Endothelial cell of umbilical vein (primary cell): ENCODE results near the gene ISLR. TPM values are rescaled to one million over a fixed set of nuclear protein-coding genes. Genes with fewer than 3 reads are reported as not detected.

Experiments used
- BruUV-seq: library from RNA; stranded (reverse); fragments of 400-500 nt; replicated peaks from 2 replicates; lab custom pipeline; 2021; lab: Mats Ljungman, UMichigan
- CTCF ChIA-PET: fragments of 300-600, 350-600 bp; sonication (Branson Sonifier 250); formaldehyde crosslinking; loops from one replicate; lab custom pipeline; 2021; ENCODE audit warnings: antibody characterized with exemption, inconsistent platforms; lab: Charles Lee
- POLR2A ChIA-PET: fragments of 300-600, 350-600 bp; sonication (Branson Sonifier 250); formaldehyde crosslinking; loops from one replicate; lab custom pipeline; 2021; ENCODE audit warnings: antibody characterized with exemption, inconsistent platforms; lab: Charles Lee
- DNase-seq: peaks from one replicate; pipeline ENCODE4 v3.0.0-alpha.2; 2011; ENCODE audit warnings: low read depth, low spot score
- FAIRE-seq: peaks from 2 replicates; lab custom pipeline; 2011; peaks lifted over from hg19 to GRCh38; lab: Jason Lieb, UNC
- H2AFZ ChIP-seq: 2 replicates; pipeline ENCODE4 v1.6.0; 2012; ENCODE audit warnings: low read depth, low read length, control low read depth, inconsistent platforms
- H3K27ac ChIP-seq: 2 replicates; pipeline ENCODE4 v1.5.1; 2011; ENCODE audit warnings: low read depth, mild to moderate bottlenecking, control low read depth, low read length, moderate library complexity; ENCODE audit not compliant: insufficient read depth
- H3K27me3 ChIP-seq, 2 experiments: 2 replicates each; pipeline versions ENCODE4 v1.6.0 to v1.6.1; 2011; ENCODE audit warnings: low read length in 2 of 2, mixed read lengths in 1 of 2; ENCODE audit not compliant: control insufficient read depth in 2 of 2, insufficient read depth in 2 of 2
- H3K36me3 ChIP-seq, 2 experiments: 2 replicates in 1 of 2; 3 replicates in 1 of 2; pipeline ENCODE4 v1.5.1; 2011; ENCODE audit warnings: low read length in 2 of 2, mild to moderate bottlenecking in 1 of 2, moderate library complexity in 1 of 2; ENCODE audit not compliant: control insufficient read depth in 2 of 2, insufficient read depth in 2 of 2; ENCODE audit errors: extremely low read depth in 1 of 2
- H3K4me1 ChIP-seq: 3 replicates; pipeline ENCODE4 v1.5.1; 2011; ENCODE audit warnings: mild to moderate bottlenecking, low read length; ENCODE audit not compliant: control insufficient read depth, insufficient read depth; ENCODE audit errors: extremely low read depth
- H3K4me2 ChIP-seq: 2 replicates; pipeline ENCODE4 v1.6.1; 2011; ENCODE audit warnings: low read length, control low read depth, mixed read lengths; ENCODE audit not compliant: insufficient read depth
- H3K4me3 ChIP-seq, 3 experiments: fragments of 200-600 bp in 1 of 3; sonication (generic), shearing (Covaris generic) in 1 of 3; replicated peaks in 1 of 3; 2 replicates each; pipeline ENCODE4 v1.5.1; 2011 to 2016; ENCODE audit warnings: control low read depth in 3 of 3, low read length in 3 of 3, mild to moderate bottlenecking in 2 of 3, inconsistent platforms in 1 of 3, low read depth in 1 of 3, moderate library complexity in 1 of 3; ENCODE audit not compliant: insufficient read depth in 1 of 3
- H3K79me2 ChIP-seq: 2 replicates; pipeline ENCODE4 v1.6.0; 2012; ENCODE audit warnings: low read length, inconsistent platforms; ENCODE audit not compliant: control insufficient read depth, insufficient read depth
- H3K9ac ChIP-seq: replicated peaks from 2 replicates; pipeline ENCODE3; 2011; ENCODE audit warnings: low read length, control low read depth; ENCODE audit not compliant: insufficient read depth; ENCODE audit errors: extremely low read depth
- H3K9me1 ChIP-seq: replicated peaks from 3 replicates; pipeline ENCODE4 v1.6.0; 2011; ENCODE audit warnings: mild to moderate bottlenecking, low read length; ENCODE audit not compliant: control insufficient read depth, insufficient read depth; ENCODE audit errors: extremely low read depth
- H3K9me3 ChIP-seq: replicated peaks from 2 replicates; pipeline ENCODE4 v1.5.1; 2012; ENCODE audit warnings: low read length, inconsistent platforms; ENCODE audit not compliant: control insufficient read depth, insufficient read depth
- H4K20me1 ChIP-seq: replicated peaks from 2 replicates; pipeline ENCODE3; 2011; ENCODE audit warnings: mild to moderate bottlenecking, low read length; ENCODE audit not compliant: control insufficient read depth, insufficient read depth; ENCODE audit errors: extremely low read depth
- CTCF ChIP-seq, 2 donors: IDR thresholded peaks; 1 replicate in 1 of 2; 2 replicates in 1 of 2; pipeline ENCODE4 v1.5.1; 2011; ENCODE audit warnings: low read length in 2 of 2, mild to moderate bottlenecking in 2 of 2, moderate library complexity in 2 of 2, control low read depth in 1 of 2, inconsistent platforms in 1 of 2, low read depth in 1 of 2; ENCODE audit not compliant: insufficient read depth in 1 of 2; ENCODE audit errors: extremely low read depth in 1 of 2
- EZH2 ChIP-seq: IDR thresholded peaks from 2 replicates; pipeline ENCODE4 v1.6.1; 2012; ENCODE audit warnings: borderline replicate concordance, low read depth, mild to moderate bottlenecking, moderate library complexity, low read length, inconsistent platforms; ENCODE audit not compliant: severe bottlenecking
- FOS ChIP-seq: IDR thresholded peaks from 2 replicates; pipeline ENCODE4 v1.6.1; 2011; ENCODE audit warnings: mild to moderate bottlenecking, low read length, moderate library complexity, borderline replicate concordance; ENCODE audit not compliant: insufficient read depth
- GATA2 ChIP-seq: IDR thresholded peaks from 2 replicates; pipeline ENCODE4 v1.7.0; 2011; ENCODE audit warnings: low read depth, mild to moderate bottlenecking, moderate library complexity, mixed read lengths, low read length; ENCODE audit not compliant: insufficient read length, insufficient read depth
- JUN ChIP-seq: IDR thresholded peaks from 2 replicates; pipeline ENCODE4 v1.6.1; 2011; ENCODE audit warnings: borderline replicate concordance, low read depth; ENCODE audit not compliant: insufficient read length, insufficient read depth
- MYC ChIP-seq: IDR thresholded peaks from one replicate; pipeline ENCODE4 v1.6.1; 2011; ENCODE audit warnings: mild to moderate bottlenecking, low read depth, low read length
- POLR2A ChIP-seq: IDR thresholded peaks from 2 replicates; pipeline ENCODE4 v1.6.1; 2012; ENCODE audit warnings: low read depth, mild to moderate bottlenecking, control low read depth, low read length
- POLR2AphosphoS5 ChIP-seq: IDR thresholded peaks from 2 replicates; pipeline ENCODE4 v1.6.1; 2012; ENCODE audit warnings: low read depth, mild to moderate bottlenecking, control low read depth, low read length, moderate library complexity; ENCODE audit not compliant: insufficient read depth
- dilution Hi-C: fragments of 300-500 bp; cut with MboI; formaldehyde crosslinking; loops from one replicate; pipeline ENCODE4 v1.15.0; 2019; ENCODE audit warnings: low sequenced_read_pairs; ENCODE audit not compliant: extremely low pct_ligation_motif_present
- intact Hi-C: fragments of 100-400 bp; cut with micrococcal nuclease; formaldehyde crosslinking; loops from one replicate; pipeline ENCODE4 v1.10.0; 2022
- polyA plus RNA-seq, 4 experiments: library from polyadenylated mRNA; depleted of rRNA in 3 of 4; stranded (reverse) in 3 of 4; unstranded in 1 of 4; fragments of >200 nt; gene quantifications; 2 replicates each; pipeline versions ENCODE4 v1.2.1 to v1.2.3, GENCODE V29; 2011 to 2012; ENCODE audit warnings: missing spikeins in 1 of 4
- total RNA-seq: library from RNA; stranded (reverse); gene quantifications from 2 replicates; pipeline ENCODE4 v1.2.3, GENCODE V29; 2021
- TF ChIP-seq, protein P1 (sequence below): IDR thresholded peaks from 2 replicates; pipeline ENCODE4 v1.6.1; 2011; ENCODE audit not compliant: insufficient read depth, insufficient read length

Gene ISLR
- total and polyA plus RNA-seq, 2 donors (not counting 3 experiments of a cell fraction or from before 2014, with no cell fraction given), result not detected

DNA sequence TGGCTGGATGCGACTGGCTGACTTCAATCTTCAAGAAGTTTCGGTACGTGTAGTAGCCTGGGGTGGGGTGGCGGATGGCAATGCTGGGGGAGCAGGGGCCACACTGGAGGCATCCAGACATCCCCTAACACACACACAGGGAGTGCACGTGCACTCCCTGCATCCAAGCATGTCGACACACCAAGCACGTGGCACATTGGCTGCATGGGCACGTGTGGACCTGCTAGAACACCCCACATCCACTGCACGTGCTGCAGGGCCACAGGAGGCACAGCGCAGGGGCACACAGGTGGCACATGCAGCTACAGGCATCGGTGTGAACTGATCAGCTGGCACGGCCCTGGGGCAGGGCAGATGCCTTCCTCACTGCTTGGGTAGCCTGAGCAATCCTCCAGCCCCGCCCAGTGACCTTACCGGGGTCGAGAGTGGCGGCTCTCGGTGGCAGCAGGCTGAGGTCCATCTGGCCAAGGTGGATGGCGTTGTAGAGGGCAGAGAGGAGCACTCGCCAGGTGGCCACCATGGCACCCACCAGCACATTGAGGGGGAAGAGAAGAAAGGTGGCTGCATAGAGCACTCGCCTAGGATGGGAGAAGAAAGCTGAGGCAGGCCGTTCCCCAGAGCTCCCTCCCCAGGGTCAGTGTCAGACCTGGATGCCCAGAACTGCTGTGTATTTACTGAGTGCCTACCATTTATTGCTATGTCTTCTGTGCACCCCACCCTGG is 7.5 kb downstream of the ISLR start:
- BruUV-seq, result no TSS peak

More for the DNA sequence above, 7.5 kb downstream of the ISLR start:
- H3K4me2 ChIP-seq, result no peak overlapping the region
- H3K9me1 ChIP-seq, result no peaks in the 10 kb centered on the region
- peaks cover 20% of the 10 kb centered on the region for H3K4me1 ChIP-seq
- POLR2A ChIA-PET, result no interaction called here
- no peaks in the 10 kb centered on the region for H3K27me3 ChIP-seq
- H4K20me1 ChIP-seq, result no peaks in the 10 kb centered on the region
- no peaks in the 10 kb centered on the region for H3K9me3 ChIP-seq
- no peak overlapping the region for H3K27ac ChIP-seq
- no peak for DNase-seq
- H3K36me3 ChIP-seq, result no peaks in the 10 kb centered on the region
- no peaks in the 10 kb centered on the region for H3K79me2 ChIP-seq
- FAIRE-seq, result no peak
- H2AFZ ChIP-seq, result no peak overlapping the region
- dilution Hi-C loops, result no loop called here
- no peak overlapping the region for H3K4me3 ChIP-seq
- H3K9ac ChIP-seq, result no peak overlapping the region
- TF ChIP-seq MYC, result no peak
- no peak for TF ChIP-seq JUN
- no peak for TF ChIP-seq CTCF (IDR thresholded peaks at IDR 0.05; ENCODE audit: extremely low read depth in 1 of 2, insufficient read depth in 1 of 2, low read depth in 1 of 2, low read length in 2 of 2)
- no peak for TF ChIP-seq EZH2
- TF ChIP-seq, protein P1, sequence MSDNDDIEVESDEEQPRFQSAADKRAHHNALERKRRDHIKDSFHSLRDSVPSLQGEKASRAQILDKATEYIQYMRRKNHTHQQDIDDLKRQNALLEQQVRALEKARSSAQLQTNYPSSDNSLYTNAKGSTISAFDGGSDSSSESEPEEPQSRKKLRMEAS, result no peak
- no peak for TF ChIP-seq POLR2AphosphoS5
- TF ChIP-seq POLR2A, result no peak
- TF ChIP-seq FOS, result no peak
- no peak for TF ChIP-seq GATA2
- intact Hi-C loops, result no loop called here
- CTCF ChIA-PET, result interaction anchor here (1.3 to 1.4 kb wide), 2 partner anchors 16 to 208 kb away, joined by 4 read pairs; no protein-coding TSS in a partner anchor
